NT2/D1 (cell line): ENCODE measurements around the gene RSAD1.

Experiments used
- SUZ12 ChIP-seq: IDR thresholded peaks from 2 replicates; pipeline ENCODE4 v1.6.1; 2011; ENCODE audit not compliant: insufficient read length, insufficient read depth; ENCODE audit errors: extremely low read depth
- YY1 ChIP-seq: IDR thresholded peaks from 2 replicates; pipeline ENCODE4 v1.6.1; 2011; ENCODE audit not compliant: insufficient read length, insufficient read depth
- ZNF274 ChIP-seq: IDR thresholded peaks from 2 replicates; pipeline ENCODE4 v1.6.1; 2011; ENCODE audit warnings: mild to moderate bottlenecking, low read depth, low read length

DNA sequence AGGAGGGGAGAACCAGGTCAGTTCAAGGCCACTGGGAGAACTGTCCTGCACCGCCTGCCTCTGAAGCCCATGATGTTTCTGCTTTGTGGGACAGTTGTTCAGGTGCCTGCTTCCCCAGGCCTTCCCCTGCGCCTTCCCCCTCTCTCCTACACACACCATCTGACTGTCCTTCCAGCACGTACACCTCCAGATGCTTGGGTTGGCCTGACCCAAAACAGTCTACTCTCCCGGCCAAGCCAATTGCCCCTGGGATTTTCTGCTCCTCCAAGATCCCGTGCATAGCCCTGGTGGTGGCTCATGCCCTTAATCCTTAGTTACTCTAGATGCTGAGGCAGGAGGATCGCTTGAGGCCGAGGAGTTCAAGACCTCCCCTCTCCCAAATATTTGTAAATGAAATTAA is 684 bp upstream of the RSAD1 start:
- no peak for TF ChIP-seq YY1
- TF ChIP-seq ZNF274: no peak
- no peak for TF ChIP-seq SUZ12
